Loucy (cell line): Measurements from ENCODE around the gene CYTH3.

ENCODE experiments used
- H2AFZ ChIP-seq: fragments of 200-600 bp; sonication (generic); 2 replicates; pipeline ENCODE4 v1.6.0; 2016; ENCODE audit warnings: antibody characterized with exemption, mild to moderate bottlenecking, low read length, moderate library complexity
- H3F3A ChIP-seq: fragments of 200-600 bp; 2 replicates; pipeline ENCODE4 v1.6.0; 2016; ENCODE audit warnings: antibody characterized with exemption, low read depth, mild to moderate bottlenecking
- H3K27me3 ChIP-seq: fragments of 200-600 bp; sonication (generic); 2 replicates; pipeline ENCODE4 v1.6.1; 2014; ENCODE audit warnings: low read length, mild to moderate bottlenecking; ENCODE audit not compliant: insufficient read depth, poor library complexity, severe bottlenecking
- H3K36me3 ChIP-seq: fragments of 200-600 bp; sonication (generic); 2 replicates; pipeline ENCODE4 v1.6.1; 2016; ENCODE audit warnings: low read length; ENCODE audit not compliant: insufficient read depth
- H3K4me1 ChIP-seq: fragments of 200-600 bp; sonication (generic); 2 replicates; pipeline ENCODE4 v1.5.1; 2014; ENCODE audit warnings: low read length, mild to moderate bottlenecking; ENCODE audit not compliant: insufficient read depth, poor library complexity, severe bottlenecking
- H3K4me2 ChIP-seq: fragments of 200-600 bp; sonication (generic); 2 replicates; pipeline ENCODE4 v1.6.0; 2014; ENCODE audit warnings: antibody characterized with exemption, low read length, low read depth, mild to moderate bottlenecking; ENCODE audit not compliant: poor library complexity, severe bottlenecking
- H3K4me3 ChIP-seq: fragments of 200-600 bp; sonication (generic); 2 replicates; pipeline ENCODE4 v1.5.1; 2014; ENCODE audit warnings: low read length, mild to moderate bottlenecking, mixed read lengths; ENCODE audit not compliant: poor library complexity, severe bottlenecking
- H3K79me2 ChIP-seq: fragments of 200-600 bp; sonication (generic); 2 replicates; pipeline ENCODE4 v1.6.1; 2014; ENCODE audit warnings: low read length; ENCODE audit not compliant: insufficient read depth
- H3K9ac ChIP-seq: fragments of 200-600 bp; sonication (generic); 2 replicates; pipeline ENCODE4 v1.6.0; 2014; ENCODE audit warnings: mild to moderate bottlenecking, low read depth, low read length, moderate library complexity; ENCODE audit not compliant: poor library complexity, severe bottlenecking
- H3K9me2 ChIP-seq: fragments of 200-600 bp; sonication (generic); replicated peaks from 2 replicates; pipeline ENCODE4 v1.6.1; 2016; ENCODE audit warnings: low read depth, low read length, mixed read lengths
- H3K9me3 ChIP-seq: fragments of 200-600 bp; sonication (generic); 2 replicates; pipeline ENCODE4 v1.6.1; 2014; ENCODE audit warnings: mild to moderate bottlenecking, antibody characterized with exemption, low read length, low read depth; ENCODE audit not compliant: insufficient read depth
- H4K20me1 ChIP-seq: fragments of 200-600 bp; sonication (generic); 2 replicates; pipeline ENCODE4 v1.6.0; 2014; ENCODE audit warnings: antibody characterized with exemption, low read length, mild to moderate bottlenecking; ENCODE audit not compliant: insufficient read depth, poor library complexity, severe bottlenecking
- EZH2phosphoT487 ChIP-seq: fragments of 200-600 bp; IDR thresholded peaks from 2 replicates; pipeline ENCODE4 v1.6.1; 2018; ENCODE audit warnings: antibody characterized with exemption, mild to moderate bottlenecking, moderate library complexity, borderline replicate concordance
- TF ChIP-seq, protein P1 (sequence below): fragments of 200-600 bp; sonication (generic); conservative IDR thresholded peaks from 2 replicates; pipeline ENCODE4 v1.5.1; 2014; ENCODE audit warnings: mild to moderate bottlenecking, antibody characterized with exemption, low read length

Gene CYTH3

DNA sequence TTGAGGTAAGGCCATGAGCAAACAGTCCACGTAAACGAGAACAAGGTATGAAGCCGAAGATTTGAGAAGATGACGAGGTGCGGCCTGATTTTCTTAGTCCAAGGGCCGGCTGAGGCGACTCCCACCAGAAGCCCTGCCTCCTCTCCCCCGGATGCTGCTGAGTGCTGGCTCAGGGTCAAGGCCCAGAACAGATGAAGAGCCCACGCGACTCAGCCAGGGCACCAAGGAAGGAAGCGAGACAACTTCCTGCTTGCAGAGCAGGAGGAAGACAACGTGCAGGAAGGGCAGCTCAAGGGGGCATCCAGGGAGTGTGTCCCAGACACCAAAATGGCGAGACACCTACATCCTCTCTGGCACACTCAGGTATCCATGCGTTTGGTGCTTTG is 99.5 kb downstream of the CYTH3 start:
- TF ChIP-seq EZH2phosphoT487 = no peak
- TF ChIP-seq, protein P1, sequence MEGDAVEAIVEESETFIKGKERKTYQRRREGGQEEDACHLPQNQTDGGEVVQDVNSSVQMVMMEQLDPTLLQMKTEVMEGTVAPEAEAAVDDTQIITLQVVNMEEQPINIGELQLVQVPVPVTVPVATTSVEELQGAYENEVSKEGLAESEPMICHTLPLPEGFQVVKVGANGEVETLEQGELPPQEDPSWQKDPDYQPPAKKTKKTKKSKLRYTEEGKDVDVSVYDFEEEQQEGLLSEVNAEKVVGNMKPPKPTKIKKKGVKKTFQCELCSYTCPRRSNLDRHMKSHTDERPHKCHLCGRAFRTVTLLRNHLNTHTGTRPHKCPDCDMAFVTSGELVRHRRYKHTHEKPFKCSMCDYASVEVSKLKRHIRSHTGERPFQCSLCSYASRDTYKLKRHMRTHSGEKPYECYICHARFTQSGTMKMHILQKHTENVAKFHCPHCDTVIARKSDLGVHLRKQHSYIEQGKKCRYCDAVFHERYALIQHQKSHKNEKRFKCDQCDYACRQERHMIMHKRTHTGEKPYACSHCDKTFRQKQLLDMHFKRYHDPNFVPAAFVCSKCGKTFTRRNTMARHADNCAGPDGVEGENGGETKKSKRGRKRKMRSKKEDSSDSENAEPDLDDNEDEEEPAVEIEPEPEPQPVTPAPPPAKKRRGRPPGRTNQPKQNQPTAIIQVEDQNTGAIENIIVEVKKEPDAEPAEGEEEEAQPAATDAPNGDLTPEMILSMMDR = no peak

DNA sequence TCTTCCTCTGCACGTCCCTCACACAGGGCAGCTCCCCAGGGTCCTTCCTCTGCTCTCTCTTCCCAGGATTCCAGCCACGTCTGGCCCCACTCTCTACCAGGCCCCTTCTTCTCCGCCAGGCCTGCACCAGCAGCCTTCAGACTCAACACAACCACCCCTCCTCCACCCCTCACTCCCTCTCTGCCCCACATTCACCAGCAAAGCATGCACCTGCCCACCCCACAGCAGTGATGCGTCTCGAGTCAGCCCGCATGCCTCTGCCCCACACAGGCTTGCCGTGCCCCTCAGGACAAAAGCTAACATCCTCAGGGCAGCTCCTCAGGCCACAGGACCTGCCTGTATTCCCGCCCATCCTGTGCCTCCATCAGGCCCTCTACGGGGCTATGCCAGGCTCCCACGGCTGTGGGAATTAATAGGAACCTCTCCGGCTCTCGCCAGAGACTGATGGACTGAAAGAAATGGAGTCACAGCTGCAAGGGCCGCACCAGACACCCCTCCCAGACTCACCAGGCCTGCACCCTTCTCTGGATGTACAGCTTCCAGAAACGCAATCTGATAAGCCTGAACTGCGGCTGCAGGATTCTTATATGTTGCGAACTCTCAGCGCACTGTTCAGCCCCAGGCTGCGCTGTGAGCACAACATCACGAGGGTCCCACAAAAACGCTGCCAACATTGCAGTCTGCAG is 100.1 kb downstream of the CYTH3 start:
- TF ChIP-seq, protein P1 = no peak
- TF ChIP-seq EZH2phosphoT487 = no peak
- Histone ChIP-seq H3K79me2 (no peaks in the 10 kb centered on the region), H4K20me1 (no peaks in the 10 kb centered on the region), H3F3A (no peaks in the 10 kb centered on the region), H3K9me2 (no peaks in the 10 kb centered on the region), H3K9me3 (no peaks in the 10 kb centered on the region), H3K4me2 (no peak overlapping the region), H3K9ac (no peak overlapping the region), H2AFZ (no peak overlapping the region), H3K27me3 (no peaks in the 10 kb centered on the region), H3K36me3 (no peaks in the 10 kb centered on the region), H3K4me3 (no peak overlapping the region), H3K4me1 (no peaks in the 10 kb centered on the region)

More for the DNA sequence above, 99.5 kb downstream of the CYTH3 start:
- no peaks in the 10 kb centered on the region for H3K9me2 ChIP-seq
- no peaks in the 10 kb centered on the region for H3K36me3 ChIP-seq
- no peak overlapping the region for H3K4me2 ChIP-seq
- H3F3A ChIP-seq = no peaks in the 10 kb centered on the region
- H3K4me3 ChIP-seq = no peak overlapping the region
- H4K20me1 ChIP-seq = no peaks in the 10 kb centered on the region
- H3K9me3 ChIP-seq = no peaks in the 10 kb centered on the region
- H3K9ac ChIP-seq = no peak overlapping the region
- no peaks in the 10 kb centered on the region for H3K79me2 ChIP-seq
- no peak overlapping the region for H2AFZ ChIP-seq
- H3K27me3 ChIP-seq = no peaks in the 10 kb centered on the region
- no peaks in the 10 kb centered on the region for H3K4me1 ChIP-seq

GRCh38 chr7:6171532-6172223 is 100.7 kb downstream of the CYTH3 start:
- Histone ChIP-seq H3K9me2 (no peaks in the 10 kb centered on the region), H3F3A (no peaks in the 10 kb centered on the region), H3K9ac (no peak overlapping the region), H3K79me2 (no peaks in the 10 kb centered on the region), H3K36me3 (no peaks in the 10 kb centered on the region), H3K4me3 (no peak overlapping the region), H2AFZ (no peak overlapping the region), H3K9me3 (no peaks in the 10 kb centered on the region), H3K4me2 (no peak overlapping the region), H4K20me1 (no peaks in the 10 kb centered on the region), H3K4me1 (no peaks in the 10 kb centered on the region), H3K27me3 (no peaks in the 10 kb centered on the region)
- TF ChIP-seq, protein P1 = no peak
- TF ChIP-seq EZH2phosphoT487 = no peak
